HepG2 (cell line): ENCODE measurements around the gene UCP2.

ENCODE experiments used
- CEBPB ChIP-seq: IDR thresholded peaks from 2 replicates; pipeline ENCODE4 v1.6.1; 2011; ENCODE audit warnings: low read depth, low read length, improper control_type of control experiment, borderline replicate concordance
- CTCF ChIP-seq: sonication (generic); formaldehyde crosslinking; IDR thresholded peaks from 2 replicates; pipeline ENCODE4 v1.5.0; 2020; ENCODE audit warnings: mild to moderate bottlenecking, missing genetic modification reagents, moderate library complexity
- MTA3 ChIP-seq: sonication (generic); formaldehyde crosslinking; IDR thresholded peaks from 2 replicates; pipeline ENCODE4 v1.4.0; 2020; ENCODE audit warnings: missing genetic modification reagents
- NR3C1 ChIP-seq: sonication (generic); formaldehyde crosslinking; IDR thresholded peaks from 2 replicates; pipeline ENCODE4 v1.4.0; 2020; ENCODE audit warnings: missing genetic modification reagents
- RBAK ChIP-seq: sonication (generic); formaldehyde crosslinking; IDR thresholded peaks from 2 replicates; pipeline ENCODE4 v1.5.1; 2020; ENCODE audit warnings: mild to moderate bottlenecking, missing genetic modification reagents
- SMARCC2 ChIP-seq: fragments of 450-650 bp; IDR thresholded peaks from 2 replicates; pipeline ENCODE4 v1.6.1; 2017; ENCODE audit warnings: antibody characterized with exemption, mild to moderate bottlenecking
- SP1 ChIP-seq, 2 experiments: fragments of 450-650 bp in 1 of 2; sonication (generic) in 1 of 2; formaldehyde crosslinking in 1 of 2; IDR thresholded peaks; 2 replicates each; pipeline versions ENCODE4 v1.4.0 to v1.6.1; 2016 to 2020; ENCODE audit warnings: missing genetic modification reagents in 1 of 2
- ZBTB44 ChIP-seq: sonication (generic); formaldehyde crosslinking; IDR thresholded peaks from 2 replicates; pipeline ENCODE4 v1.4.0; 2020; ENCODE audit warnings: missing genetic modification reagents

- TF ChIP-seq ZBTB44 (CRISPR knock-in tag) (no peak), CEBPB (no peak), NR3C1 (no peak), SP1 (IDR thresholded peaks at IDR 0.05) (no peak), SP1 (CRISPR knock-in tag; IDR thresholded peaks at IDR 0.05) (no peak), SMARCC2 (no peak), RBAK (CRISPR knock-in tag) (no peak), MTA3 (CRISPR knock-in tag) (no peak), CTCF (CRISPR knock-in tag) (no peak)
Observed at GRCh38 chr11:74005721-74006517, 23.3 kb upstream of the UCP2 start.
